HS-5 (cell line): Measurements from ENCODE around the gene TWSG1.
A peak's percentile ranks its signal among the peaks of the same experiment; 100 is the strongest.

Experiments
- DNase-seq: peaks from one replicate; pipeline ENCODE4 v3.0.0-alpha.2; 2012; ENCODE audit warnings: low read depth

TWSG1 gene

DNA sequence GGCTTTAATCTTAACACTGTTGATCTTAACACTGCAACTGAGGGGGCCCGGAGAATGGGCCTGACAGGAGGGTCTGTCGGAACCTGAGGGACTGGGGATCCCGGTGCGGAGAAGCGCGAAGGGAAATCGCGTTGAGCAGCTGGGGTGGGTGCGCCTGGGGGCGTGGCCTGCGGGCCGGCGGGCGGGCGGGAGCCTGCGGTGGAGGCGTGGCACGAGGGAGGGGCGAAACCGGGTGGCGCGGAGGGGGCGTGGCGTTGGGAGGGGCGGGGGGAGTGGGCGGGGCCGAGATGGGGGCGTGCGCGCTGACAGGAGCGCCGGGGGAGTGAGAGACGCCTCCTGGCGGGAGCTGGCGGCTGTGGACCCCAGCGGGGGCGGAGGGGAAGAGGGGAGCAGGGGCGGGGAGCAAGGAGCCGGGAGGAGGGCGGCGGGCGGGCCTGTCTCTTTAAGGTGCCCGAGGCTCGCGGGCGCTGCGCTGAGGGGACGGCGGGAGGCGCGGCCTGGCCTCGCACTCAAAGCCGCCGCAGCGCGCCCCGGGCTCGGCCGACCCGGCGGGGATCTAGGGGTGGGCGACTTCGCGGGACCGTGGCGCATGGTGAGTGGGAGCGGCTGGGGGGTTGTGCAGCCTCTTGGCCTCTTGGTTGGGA, at the start of gene TWSG1:
Gene TWSG1, plus strand, starts transcription at position 445 of the 644 bp plus-strand sequence. CDS start 2,457 bp downstream, outside the sequence.
- peak; percentile 42 for DNase-seq

DNA sequence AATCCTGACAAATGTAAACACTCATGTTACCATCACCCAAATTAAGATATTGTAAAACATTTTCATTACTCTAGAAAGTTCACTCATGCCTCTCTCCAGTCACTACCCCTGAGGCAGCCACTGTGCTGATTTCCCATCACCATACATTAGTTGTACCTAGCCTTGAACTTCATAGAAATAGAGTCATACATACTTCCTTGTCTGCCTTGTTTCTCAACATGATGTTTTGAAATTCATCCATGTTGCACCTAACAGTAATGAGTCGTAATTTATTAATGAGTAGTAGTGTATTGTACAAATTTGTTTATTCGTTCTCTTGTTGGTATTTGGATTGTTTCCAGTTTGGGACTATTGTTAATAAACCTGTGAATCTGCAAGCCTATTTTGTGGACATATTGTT, 49.0 kb upstream of the TWSG1 start:
- DNase-seq = no peak

DNA sequence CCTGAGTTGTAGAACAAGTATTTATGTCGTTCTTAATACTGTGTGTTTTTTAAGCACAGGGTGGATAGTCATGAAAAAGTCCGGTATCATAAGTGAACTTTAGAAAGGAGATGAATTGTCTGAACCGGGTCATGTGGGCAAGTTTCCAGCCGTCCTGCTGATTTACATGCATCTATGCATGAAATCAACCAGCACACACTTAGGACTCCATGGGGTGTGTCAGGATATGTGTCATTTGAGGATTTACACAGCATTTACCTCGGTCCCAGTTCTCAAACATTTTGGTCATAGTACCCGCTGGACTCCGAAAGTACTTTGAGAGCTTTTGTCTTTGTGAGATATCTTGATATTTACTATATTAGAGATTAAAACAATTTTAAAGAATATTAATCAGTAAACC, 47.5 kb upstream of the TWSG1 start:
- DNase-seq = no peak

GRCh38 chr18:9289698-9290097, 44.9 kb upstream of the TWSG1 start:
- DNase-seq = no peak

DNA sequence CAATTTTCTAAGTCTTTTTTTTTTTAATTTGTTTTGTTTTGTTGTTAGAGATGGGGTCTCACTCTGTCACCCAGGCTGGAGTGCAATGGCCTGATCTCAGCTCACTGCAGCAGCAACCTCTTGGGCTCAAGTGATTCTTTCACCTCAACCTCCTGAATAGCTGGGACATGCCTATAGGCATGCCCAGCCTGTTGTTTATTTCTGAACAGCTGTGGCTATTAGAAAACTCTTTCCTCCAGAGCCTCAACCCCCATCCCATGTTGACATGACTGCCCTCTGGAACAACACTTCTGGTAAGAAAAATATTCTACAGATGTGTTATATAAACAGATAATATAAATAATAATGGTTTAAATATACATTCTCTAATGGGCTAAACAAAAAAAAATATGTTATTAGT, 44.4 kb upstream of the TWSG1 start:
- no peak for DNase-seq

DNA sequence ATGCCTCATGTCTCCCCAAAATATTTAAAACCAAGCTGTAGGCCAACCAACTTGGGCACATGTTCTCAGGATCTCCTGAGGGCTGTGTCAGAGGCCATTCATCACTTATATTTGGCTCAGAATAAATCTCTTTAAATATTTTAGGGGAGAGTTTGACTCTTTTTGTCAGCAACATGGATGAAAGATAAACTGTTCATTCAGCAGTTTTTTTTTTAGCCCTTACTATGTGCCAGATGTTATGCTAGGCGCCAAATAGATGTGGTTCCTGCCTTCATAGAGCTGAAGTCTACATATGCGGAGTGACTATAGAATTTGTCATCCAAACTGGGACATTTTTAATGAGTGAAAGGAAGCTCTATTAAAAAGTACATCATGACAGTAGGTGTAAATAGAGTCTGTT, 42.5 kb upstream of the TWSG1 start:
- no peak for DNase-seq

GRCh38 chr18:9293948-9294347, 40.6 kb upstream of the TWSG1 start:
- no peak for DNase-seq

DNA sequence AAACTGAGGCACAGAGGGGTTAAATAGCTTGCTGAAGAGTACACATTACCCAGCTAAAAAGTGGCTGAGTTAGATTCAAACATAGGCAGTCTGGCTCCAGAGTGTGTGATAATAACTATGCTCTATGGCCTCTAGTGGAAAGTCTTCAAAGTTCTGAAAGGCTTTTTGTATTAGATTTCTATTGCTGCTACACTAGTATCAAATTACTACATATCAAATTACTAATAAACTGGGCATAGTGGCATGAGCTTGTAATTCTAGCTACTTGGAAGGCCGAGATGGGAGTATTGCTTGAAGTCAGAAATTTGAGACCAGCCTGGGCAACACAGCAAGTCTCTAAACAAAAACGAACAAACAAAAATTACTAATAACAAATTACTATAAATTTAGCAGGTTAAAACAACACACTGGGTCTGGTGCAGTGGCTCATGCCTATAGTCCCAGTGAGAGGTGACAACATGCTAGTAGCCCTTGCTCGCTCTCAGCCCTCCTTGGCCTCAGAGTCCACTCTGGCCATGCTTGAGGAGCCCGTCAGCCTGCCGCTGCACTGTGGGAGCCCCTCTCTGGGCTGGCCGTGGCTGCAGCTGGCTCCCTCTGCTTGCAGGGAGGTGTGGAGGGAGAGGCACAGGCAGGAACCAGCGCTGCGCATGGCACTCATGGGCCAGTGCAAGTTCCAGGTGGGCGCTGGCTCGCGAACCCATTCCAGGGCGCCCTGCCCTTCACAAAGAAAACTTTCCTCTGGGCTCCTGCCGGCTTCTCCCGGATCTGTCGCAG, 38.2 kb upstream of the TWSG1 start:
- no peak for DNase-seq

GRCh38 chr18:9297007-9297393, 37.6 kb upstream of the TWSG1 start:
- DNase-seq = no peak

DNA sequence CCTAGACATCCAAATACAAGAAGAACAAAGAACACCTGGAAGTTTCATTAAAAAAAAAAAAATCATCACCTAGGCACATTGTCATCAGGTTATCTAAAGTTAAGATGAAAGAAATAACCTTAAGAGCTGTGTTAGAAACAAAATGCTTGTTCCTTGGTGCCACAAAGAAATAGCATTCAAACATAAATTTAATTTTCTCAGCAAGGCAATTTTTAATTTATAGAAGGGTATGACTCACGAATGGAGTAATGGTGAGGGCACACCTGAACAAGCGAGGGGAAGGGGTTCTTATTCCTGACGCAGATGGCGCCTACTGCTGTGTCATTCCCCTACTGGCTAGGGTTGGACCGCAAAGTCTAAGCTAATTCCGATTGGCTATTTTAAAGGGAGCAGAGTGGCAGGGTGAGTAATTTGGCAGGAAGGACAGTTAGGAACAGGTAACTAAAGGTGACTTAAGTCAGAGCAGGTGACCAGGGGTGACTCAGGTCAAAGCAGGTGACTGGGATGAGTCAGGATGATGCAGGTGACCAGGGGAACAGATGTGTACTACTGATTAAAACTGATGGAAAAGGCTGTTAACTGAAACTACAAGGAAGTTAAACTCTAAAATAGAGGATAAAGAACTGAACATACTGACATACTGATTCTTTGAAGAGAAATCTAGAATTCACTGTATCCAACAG, 30.0 kb upstream of the TWSG1 start:
- DNase-seq = no peak

DNA sequence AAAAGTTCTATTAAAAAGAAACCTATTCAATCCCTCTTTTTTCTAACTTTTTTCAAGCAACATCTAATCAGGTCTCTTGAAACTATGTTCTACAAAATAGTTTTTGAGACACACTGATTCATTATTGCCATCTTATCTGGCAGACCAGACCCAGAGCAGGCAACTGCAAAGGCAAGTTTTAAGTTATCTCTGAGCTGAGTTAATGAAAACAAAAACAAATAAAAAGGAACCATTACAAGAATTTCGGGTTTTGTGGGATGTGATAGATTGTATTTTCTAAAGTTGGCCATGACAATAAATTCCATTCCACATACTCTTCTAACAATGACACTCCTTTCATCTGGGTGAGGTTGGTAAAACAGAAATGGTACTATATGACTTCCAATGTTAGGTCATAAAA, 15.2 kb upstream of the TWSG1 start:
- no peak for DNase-seq

GRCh38 chr18:9321017-9321452, 13.5 kb upstream of the TWSG1 start:
- no peak for DNase-seq

DNA sequence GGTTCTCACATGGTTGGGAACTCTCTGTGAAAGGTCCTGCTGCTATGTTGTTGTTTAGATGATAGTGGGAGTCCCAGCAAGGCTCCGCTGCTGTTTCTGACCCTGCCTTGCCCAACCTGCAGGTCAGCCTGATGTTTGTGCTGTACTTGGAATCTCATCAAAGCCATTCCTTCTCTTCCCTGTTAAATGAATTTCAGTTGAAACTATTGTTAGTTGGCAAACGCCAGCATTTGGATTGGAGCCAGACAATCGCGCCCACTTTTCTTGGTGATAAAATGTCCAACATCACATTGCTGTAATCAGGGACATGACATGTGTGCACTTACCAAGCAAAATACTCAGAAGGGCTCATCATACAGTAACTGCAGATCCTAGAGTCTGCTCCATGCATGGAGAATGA, 12.8 kb upstream of the TWSG1 start:
- no peak for DNase-seq

DNA sequence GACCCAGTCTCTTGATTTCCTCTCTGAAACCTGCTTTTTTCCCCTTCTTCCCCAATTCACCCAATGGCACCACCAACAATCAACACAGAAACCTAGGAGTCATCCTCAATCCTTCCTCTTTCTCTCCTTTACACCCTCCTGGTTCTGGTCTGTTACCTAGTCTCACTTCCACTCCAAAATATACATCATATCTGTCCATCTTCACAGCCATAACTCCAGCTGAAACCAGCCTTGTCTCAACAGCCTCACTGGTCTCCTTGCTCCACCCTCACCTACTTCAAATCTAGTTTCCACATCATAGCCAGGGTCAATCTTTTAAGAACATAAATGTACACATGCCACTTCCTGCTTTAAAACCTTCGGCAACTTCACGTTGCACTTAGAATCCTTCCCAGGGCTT, 11.8 kb upstream of the TWSG1 start:
- no peak for DNase-seq

DNA sequence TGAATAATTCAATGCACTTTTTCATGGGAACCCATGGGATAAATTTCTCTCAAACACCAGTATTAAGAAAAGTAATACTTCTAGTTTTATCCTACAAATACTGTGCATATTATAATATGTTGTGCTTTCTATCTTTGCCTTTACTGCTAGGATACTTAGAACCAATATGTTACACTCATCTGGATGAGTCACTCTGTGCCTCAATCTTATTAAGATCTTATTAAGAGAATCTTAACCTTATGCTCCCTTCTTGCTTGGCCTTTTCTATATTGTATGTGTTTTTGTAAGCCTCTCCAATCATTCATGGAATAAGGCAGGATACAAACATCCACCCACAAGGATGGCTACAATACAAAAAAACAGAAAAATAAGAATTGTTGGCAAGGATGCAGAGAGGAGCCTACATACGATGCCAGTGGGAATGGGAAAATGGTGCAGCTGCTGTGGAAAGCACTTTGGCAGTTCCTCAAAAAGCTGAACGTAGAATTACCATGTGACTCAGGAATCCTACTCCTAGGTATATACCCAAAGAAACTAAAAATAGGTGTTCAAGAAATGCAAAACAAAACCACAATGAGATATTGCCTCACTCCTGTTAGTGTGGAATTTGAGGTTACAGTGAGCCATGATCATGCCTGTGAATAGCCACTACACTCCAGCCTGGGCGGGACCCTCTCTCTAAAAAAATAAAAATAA, 10.7 kb upstream of the TWSG1 start:
- DNase-seq = no peak

- no peak for DNase-seq
These were observed 8.9 kb upstream of the TWSG1 start for GRCh38 chr18:9325716-9326115.

- no peak for DNase-seq
These were observed 5.8 kb upstream of the TWSG1 start for GRCh38 chr18:9328776-9329175.

GRCh38 chr18:9329471-9329870, 5.1 kb upstream of the TWSG1 start:
- DNase-seq = no peak

- DNase-seq = no peak
These were observed 4.2 kb upstream of the TWSG1 start for GRCh38 chr18:9330419-9330818.

GRCh38 chr18:9333441-9334328, 888 bp upstream of the TWSG1 start:
- DNase-seq = no peak

- no peak for DNase-seq
These were observed 562 bp downstream of the TWSG1 start for GRCh38 chr18:9334973-9335696.
